GM12878 (cell line): ENCODE data around the gene CIB2.

Experiments
- CBFB ChIP-seq: IDR thresholded peaks from 2 replicates; pipeline ENCODE4 v1.6.1; 2016; ENCODE audit warnings: antibody characterized with exemption, low read depth
- PML ChIP-seq: IDR thresholded peaks from 2 replicates; pipeline ENCODE4 v1.6.1; 2012; ENCODE audit warnings: low read length, inconsistent platforms
- SIX5 ChIP-seq: IDR thresholded peaks from 2 replicates; pipeline ENCODE4 v1.6.1; 2011; ENCODE audit warnings: mild to moderate bottlenecking, low read depth, low read length, moderate library complexity; ENCODE audit not compliant: severe bottlenecking

DNA sequence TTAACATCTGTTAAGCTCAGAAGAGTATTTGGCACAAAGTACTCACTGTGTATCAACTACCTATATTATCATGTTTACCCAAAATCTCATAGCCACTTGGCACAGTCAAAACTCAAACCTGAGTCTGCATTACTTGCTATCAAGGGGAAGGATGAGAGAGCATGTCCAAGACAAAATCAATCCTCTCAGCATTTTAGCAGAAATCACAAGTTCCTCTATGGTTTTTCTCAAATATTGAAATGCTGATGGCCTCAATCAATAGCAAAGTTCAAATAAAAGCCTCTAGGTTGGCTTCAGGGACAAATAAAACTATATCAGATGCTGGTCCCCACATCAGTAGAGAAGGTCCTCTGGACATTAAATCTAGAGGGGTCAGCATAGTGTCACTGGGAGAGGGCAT is 68.0 kb downstream of the CIB2 start:
- TF ChIP-seq PML (no peak), SIX5 (no peak), CBFB (no peak)
